ENCODE data around the gene NUP50.

GRCh38 chr22:45139693-45140092 lies 24.0 kb upstream of the NUP50 start:
- no peak for TF ChIP-seq ZFP3 (CRISPR knock-in tag; IDR thresholded peaks at IDR 0.05)
- no peak for TF ChIP-seq CSRNP3 (CRISPR knock-in tag; IDR thresholded peaks at IDR 0.05)
- TF ChIP-seq GLIS3 (CRISPR knock-in tag; IDR thresholded peaks at IDR 0.05): no peak
- TF ChIP-seq, protein P1, sequence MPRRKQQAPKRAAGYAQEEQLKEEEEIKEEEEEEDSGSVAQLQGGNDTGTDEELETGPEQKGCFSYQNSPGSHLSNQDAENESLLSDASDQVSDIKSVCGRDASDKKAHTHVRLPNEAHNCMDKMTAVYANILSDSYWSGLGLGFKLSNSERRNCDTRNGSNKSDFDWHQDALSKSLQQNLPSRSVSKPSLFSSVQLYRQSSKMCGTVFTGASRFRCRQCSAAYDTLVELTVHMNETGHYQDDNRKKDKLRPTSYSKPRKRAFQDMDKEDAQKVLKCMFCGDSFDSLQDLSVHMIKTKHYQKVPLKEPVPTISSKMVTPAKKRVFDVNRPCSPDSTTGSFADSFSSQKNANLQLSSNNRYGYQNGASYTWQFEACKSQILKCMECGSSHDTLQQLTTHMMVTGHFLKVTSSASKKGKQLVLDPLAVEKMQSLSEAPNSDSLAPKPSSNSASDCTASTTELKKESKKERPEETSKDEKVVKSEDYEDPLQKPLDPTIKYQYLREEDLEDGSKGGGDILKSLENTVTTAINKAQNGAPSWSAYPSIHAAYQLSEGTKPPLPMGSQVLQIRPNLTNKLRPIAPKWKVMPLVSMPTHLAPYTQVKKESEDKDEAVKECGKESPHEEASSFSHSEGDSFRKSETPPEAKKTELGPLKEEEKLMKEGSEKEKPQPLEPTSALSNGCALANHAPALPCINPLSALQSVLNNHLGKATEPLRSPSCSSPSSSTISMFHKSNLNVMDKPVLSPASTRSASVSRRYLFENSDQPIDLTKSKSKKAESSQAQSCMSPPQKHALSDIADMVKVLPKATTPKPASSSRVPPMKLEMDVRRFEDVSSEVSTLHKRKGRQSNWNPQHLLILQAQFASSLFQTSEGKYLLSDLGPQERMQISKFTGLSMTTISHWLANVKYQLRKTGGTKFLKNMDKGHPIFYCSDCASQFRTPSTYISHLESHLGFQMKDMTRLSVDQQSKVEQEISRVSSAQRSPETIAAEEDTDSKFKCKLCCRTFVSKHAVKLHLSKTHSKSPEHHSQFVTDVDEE (CRISPR knock-in tag; IDR thresholded peaks at IDR 0.05): no peak
- TF ChIP-seq, protein P2, sequence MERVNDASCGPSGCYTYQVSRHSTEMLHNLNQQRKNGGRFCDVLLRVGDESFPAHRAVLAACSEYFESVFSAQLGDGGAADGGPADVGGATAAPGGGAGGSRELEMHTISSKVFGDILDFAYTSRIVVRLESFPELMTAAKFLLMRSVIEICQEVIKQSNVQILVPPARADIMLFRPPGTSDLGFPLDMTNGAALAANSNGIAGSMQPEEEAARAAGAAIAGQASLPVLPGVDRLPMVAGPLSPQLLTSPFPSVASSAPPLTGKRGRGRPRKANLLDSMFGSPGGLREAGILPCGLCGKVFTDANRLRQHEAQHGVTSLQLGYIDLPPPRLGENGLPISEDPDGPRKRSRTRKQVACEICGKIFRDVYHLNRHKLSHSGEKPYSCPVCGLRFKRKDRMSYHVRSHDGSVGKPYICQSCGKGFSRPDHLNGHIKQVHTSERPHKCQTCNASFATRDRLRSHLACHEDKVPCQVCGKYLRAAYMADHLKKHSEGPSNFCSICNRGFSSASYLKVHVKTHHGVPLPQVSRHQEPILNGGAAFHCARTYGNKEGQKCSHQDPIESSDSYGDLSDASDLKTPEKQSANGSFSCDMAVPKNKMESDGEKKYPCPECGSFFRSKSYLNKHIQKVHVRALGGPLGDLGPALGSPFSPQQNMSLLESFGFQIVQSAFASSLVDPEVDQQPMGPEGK (CRISPR knock-in tag; IDR thresholded peaks at IDR 0.05; ENCODE audit: borderline replicate concordance): no peak
- no peak for TF ChIP-seq RARB (CRISPR knock-in tag; IDR thresholded peaks at IDR 0.05)
- no peak for TF ChIP-seq ISL1 (CRISPR knock-in tag; IDR thresholded peaks at IDR 0.05)
- TF ChIP-seq ARNTL (CRISPR knock-in tag; IDR thresholded peaks at IDR 0.05; ENCODE audit: borderline replicate concordance, low read depth): no peak
